ENCODE data around the gene APOO. TPM values are rescaled to one million over a fixed set of nuclear protein-coding genes. Genes with fewer than 3 reads are reported as not detected.

The APOO gene
- total RNA-seq, 4 donors from 2014 or later = 2.4 to 7.2 (median 5.3) TPM

- TF ChIP-seq, protein P1, sequence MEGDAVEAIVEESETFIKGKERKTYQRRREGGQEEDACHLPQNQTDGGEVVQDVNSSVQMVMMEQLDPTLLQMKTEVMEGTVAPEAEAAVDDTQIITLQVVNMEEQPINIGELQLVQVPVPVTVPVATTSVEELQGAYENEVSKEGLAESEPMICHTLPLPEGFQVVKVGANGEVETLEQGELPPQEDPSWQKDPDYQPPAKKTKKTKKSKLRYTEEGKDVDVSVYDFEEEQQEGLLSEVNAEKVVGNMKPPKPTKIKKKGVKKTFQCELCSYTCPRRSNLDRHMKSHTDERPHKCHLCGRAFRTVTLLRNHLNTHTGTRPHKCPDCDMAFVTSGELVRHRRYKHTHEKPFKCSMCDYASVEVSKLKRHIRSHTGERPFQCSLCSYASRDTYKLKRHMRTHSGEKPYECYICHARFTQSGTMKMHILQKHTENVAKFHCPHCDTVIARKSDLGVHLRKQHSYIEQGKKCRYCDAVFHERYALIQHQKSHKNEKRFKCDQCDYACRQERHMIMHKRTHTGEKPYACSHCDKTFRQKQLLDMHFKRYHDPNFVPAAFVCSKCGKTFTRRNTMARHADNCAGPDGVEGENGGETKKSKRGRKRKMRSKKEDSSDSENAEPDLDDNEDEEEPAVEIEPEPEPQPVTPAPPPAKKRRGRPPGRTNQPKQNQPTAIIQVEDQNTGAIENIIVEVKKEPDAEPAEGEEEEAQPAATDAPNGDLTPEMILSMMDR (IDR thresholded peaks at IDR 0.05; ENCODE audit: low read depth) = no peak
Observed at GRCh38 chrX:23840674-23841073, 67.1 kb downstream of the APOO start.

DNA sequence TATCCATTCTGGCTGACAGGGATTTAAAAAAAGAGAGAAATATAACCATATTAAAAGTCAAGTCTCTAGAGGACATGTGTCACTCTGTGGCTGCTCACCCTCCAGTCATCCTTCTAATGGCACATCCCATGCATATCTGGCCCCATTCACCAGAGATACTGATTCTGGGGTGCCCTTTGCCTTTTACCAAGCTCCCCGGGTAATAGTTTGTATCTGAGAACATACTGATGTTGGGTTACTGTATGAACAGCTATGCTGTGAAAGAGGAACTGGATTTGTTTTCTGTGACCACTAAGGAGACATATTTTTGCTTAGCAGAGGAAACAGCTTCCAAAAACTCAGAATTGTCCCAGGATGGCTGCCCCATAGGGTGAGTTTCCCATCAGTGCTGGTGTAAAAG is 68.8 kb downstream of the APOO start:
- TF ChIP-seq, protein P1 (IDR thresholded peaks at IDR 0.05; ENCODE audit: low read depth) = no peak

DNA sequence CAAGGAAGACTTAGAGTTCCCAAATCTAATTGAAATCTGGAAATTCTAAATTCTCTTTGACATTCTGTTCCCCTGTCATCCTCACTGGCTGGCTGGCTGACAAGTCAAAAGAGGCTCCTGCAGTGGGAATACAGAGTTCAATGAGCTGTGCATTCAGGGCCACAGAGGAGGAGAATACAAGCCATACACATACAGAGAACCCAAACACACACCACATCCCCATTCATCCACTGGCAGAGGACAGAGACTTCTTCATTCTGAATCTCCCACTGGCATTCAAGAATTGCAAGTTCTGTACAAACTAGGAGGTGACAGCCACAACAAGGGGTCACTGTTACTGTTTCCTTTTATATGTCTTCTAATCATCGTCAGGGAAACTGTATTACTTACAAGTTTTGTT is 75.0 kb downstream of the APOO start:
- TF ChIP-seq, protein P1 (IDR thresholded peaks at IDR 0.05; ENCODE audit: low read depth) = no peak

GRCh38 chrX:23828881-23829280 is 78.9 kb downstream of the APOO start:
- TF ChIP-seq, protein P1 (IDR thresholded peaks at IDR 0.05; ENCODE audit: low read depth) = no peak

DNA sequence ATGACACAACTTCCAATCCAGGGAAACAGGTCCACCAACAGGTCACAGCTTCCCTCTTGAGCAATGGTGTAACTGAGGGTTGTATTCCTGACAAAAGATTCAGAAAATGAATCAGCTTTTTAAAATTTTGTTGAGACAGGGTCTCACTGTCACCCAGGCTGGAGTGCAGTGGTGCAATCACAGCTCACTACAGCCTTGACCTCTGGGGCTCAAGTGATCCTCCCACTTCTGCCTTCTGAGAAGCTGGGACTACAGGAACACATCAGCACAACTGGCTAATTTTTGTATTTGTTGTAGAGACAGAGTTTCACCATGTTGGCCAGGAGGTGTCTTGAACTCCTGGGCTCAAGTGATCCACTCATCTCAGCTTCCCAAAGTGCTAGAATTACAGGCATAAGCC is 81.1 kb downstream of the APOO start:
- TF ChIP-seq, protein P1 (IDR thresholded peaks at IDR 0.05; ENCODE audit: low read depth) = no peak

DNA sequence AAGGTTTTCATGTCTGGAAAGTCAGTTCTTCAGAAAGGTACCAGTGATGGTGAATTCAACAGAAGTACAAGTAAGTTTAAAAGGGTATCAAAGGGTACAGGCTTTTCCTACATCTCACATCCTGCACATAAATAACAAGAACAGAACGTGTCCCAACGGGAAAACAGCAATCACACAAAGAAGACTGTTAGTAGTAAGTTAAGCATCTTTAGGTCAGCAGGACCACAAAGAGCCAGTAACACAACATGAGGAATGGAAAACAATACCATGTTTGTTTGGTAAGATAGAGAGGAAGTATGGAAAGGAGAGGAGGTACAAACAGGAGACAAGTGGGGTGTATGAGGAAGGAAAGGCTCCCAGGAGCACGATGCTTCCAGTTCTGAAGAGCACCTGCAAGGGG is 81.5 kb downstream of the APOO start:
- TF ChIP-seq, protein P1 (IDR thresholded peaks at IDR 0.05; ENCODE audit: low read depth) = no peak

- TF ChIP-seq, protein P1 (IDR thresholded peaks at IDR 0.05; ENCODE audit: low read depth) = no peak
Observed at GRCh38 chrX:23825675-23826074, 82.1 kb downstream of the APOO start.
